H9 (cell line): Measurements from ENCODE around the gene ANKRD65. TPM values are rescaled to one million over a fixed set of nuclear protein-coding genes. Genes with fewer than 3 reads are reported as not detected.
"Not testable (repeated sequence)": the region's sequence is repeated elsewhere in the genome, so short reads cannot be mapped to it uniquely, and the experiment has no call there.

Experiments
- DNase-seq: peaks from one replicate; pipeline ENCODE4 v3.0.0-alpha.2; 2017
- H2AFZ ChIP-seq: one replicate; pipeline ENCODE4 v1.6.1; 2013; ENCODE audit warnings: mild to moderate bottlenecking, low read length, control low read depth, moderate library complexity
- H2AK5ac ChIP-seq: 2 replicates; pipeline ENCODE4 v1.6.1; 2013; ENCODE audit warnings: low read length, control low read depth, mixed read lengths; ENCODE audit not compliant: insufficient read length
- H2BK120ac ChIP-seq: one replicate; pipeline ENCODE4 v1.6.1; 2013; ENCODE audit warnings: low read depth, mild to moderate bottlenecking, low read length, control low read depth, inconsistent platforms; ENCODE audit not compliant: poor library complexity, severe bottlenecking
- H2BK12ac ChIP-seq: 2 replicates; pipeline ENCODE4 v1.6.1; 2013; ENCODE audit warnings: low read length, control low read depth, mixed read lengths, low read depth; ENCODE audit not compliant: insufficient read length
- H2BK15ac ChIP-seq: 2 replicates; pipeline ENCODE4 v1.6.1; 2013; ENCODE audit warnings: low read depth, low read length, control low read depth
- H2BK20ac ChIP-seq: one replicate; pipeline ENCODE4 v1.6.1; 2013; ENCODE audit warnings: low read depth, mild to moderate bottlenecking, low read length, control low read depth, inconsistent platforms; ENCODE audit not compliant: poor library complexity, severe bottlenecking
- H2BK5ac ChIP-seq: 2 replicates; pipeline ENCODE4 v1.6.1; 2013; ENCODE audit warnings: low read length, control low read depth, mixed read lengths; ENCODE audit not compliant: insufficient read length
- H3K14ac ChIP-seq: 2 replicates; pipeline ENCODE4 v1.6.1; 2013; ENCODE audit warnings: low read length, control low read depth; ENCODE audit not compliant: insufficient read depth
- H3K18ac ChIP-seq: 2 replicates; pipeline ENCODE4 v1.6.1; 2013; ENCODE audit warnings: low read depth, mild to moderate bottlenecking, mixed read lengths, low read length, control low read depth; ENCODE audit not compliant: insufficient read length
- H3K23ac ChIP-seq: 2 replicates; pipeline ENCODE4 v1.6.1; 2013; ENCODE audit warnings: low read length, control low read depth, mixed read lengths, low read depth; ENCODE audit not compliant: insufficient read length
- H3K23me2 ChIP-seq: 2 replicates; pipeline ENCODE4 v1.6.1; 2013; ENCODE audit warnings: low read depth, mild to moderate bottlenecking, mixed read lengths, low read length, control low read depth; ENCODE audit not compliant: insufficient read length, poor library complexity, severe bottlenecking
- H3K27ac ChIP-seq: 2 replicates; pipeline ENCODE4 v1.5.1; 2013; ENCODE audit warnings: low read length, control low read depth, mixed read lengths, low read depth; ENCODE audit not compliant: insufficient read length
- H3K27me3 ChIP-seq: 2 replicates; pipeline ENCODE4 v1.6.1; 2013; ENCODE audit warnings: low read length, control low read depth, inconsistent platforms; ENCODE audit not compliant: insufficient read depth
- H3K4ac ChIP-seq: 2 replicates; pipeline ENCODE4 v1.6.1; 2013; ENCODE audit warnings: low read depth, mild to moderate bottlenecking, control low read depth, inconsistent platforms, low read length, moderate library complexity
- H3K4me1 ChIP-seq: 2 replicates; pipeline ENCODE4 v1.6.1; 2013; ENCODE audit warnings: low read length, control low read depth, inconsistent platforms; ENCODE audit not compliant: insufficient read depth
- H3K4me2 ChIP-seq: 2 replicates; pipeline ENCODE4 v1.6.1; 2013; ENCODE audit warnings: low read length, control low read depth, mixed read lengths; ENCODE audit not compliant: insufficient read length, insufficient read depth
- H3K56ac ChIP-seq: 2 replicates; pipeline ENCODE4 v1.6.1; 2013; ENCODE audit warnings: low read depth, mild to moderate bottlenecking, mixed read lengths, low read length, control low read depth; ENCODE audit not compliant: insufficient read length
- H3K79me1 ChIP-seq: 2 replicates; pipeline ENCODE4 v1.6.1; 2013; ENCODE audit warnings: low read depth, mild to moderate bottlenecking, moderate library complexity, low read length, control low read depth, inconsistent platforms; ENCODE audit not compliant: insufficient read depth, poor library complexity, severe bottlenecking
- H3K79me2 ChIP-seq: 2 replicates; pipeline ENCODE4 v1.6.1; 2013; ENCODE audit warnings: low read length, control low read depth, inconsistent platforms; ENCODE audit not compliant: insufficient read depth
- H3K9ac ChIP-seq: 2 replicates; pipeline ENCODE4 v1.6.1; 2013; ENCODE audit warnings: low read length, control low read depth, mixed read lengths; ENCODE audit not compliant: insufficient read length; ENCODE audit errors: extremely low read depth
- H3K9me3 ChIP-seq: one replicate; pipeline ENCODE4 v1.6.1; 2013; ENCODE audit warnings: low read depth, low read length, inconsistent platforms; ENCODE audit not compliant: control insufficient read depth
- H3T11ph ChIP-seq: one replicate; pipeline ENCODE4 v1.6.1; 2013; ENCODE audit warnings: mild to moderate bottlenecking, low read length, control low read depth, inconsistent platforms
- H4K20me1 ChIP-seq: one replicate; pipeline ENCODE4 v1.6.1; 2013; ENCODE audit not compliant: control insufficient read depth, insufficient read length, insufficient read depth
- H4K5ac ChIP-seq: 2 replicates; pipeline ENCODE4 v1.6.1; 2013; ENCODE audit warnings: low read depth, mild to moderate bottlenecking, mixed read lengths, low read length, control low read depth; ENCODE audit not compliant: insufficient read length
- H4K8ac ChIP-seq: replicated peaks from 2 replicates; pipeline ENCODE4 v1.6.1; 2013; ENCODE audit warnings: low read length, control low read depth, mixed read lengths, low read depth; ENCODE audit not compliant: insufficient read length
- H4K91ac ChIP-seq: 2 replicates; pipeline ENCODE4 v1.6.1; 2013; ENCODE audit warnings: low read depth, mild to moderate bottlenecking, moderate library complexity, mixed read lengths, low read length, control low read depth; ENCODE audit not compliant: insufficient read length
- H3K27ac Mint-ChIP-seq, 3 experiments: 2 replicates in 2 of 3; 3 replicates in 1 of 3; pipeline ENCODE4 v1.8.0; 2020 to 2021; ENCODE audit warnings: mixed read lengths in 3 of 3, mild to moderate bottlenecking in 1 of 3, moderate library complexity in 1 of 3
- H3K27me3 Mint-ChIP-seq: 2 replicates; pipeline ENCODE4 v1.8.0; 2021; ENCODE audit warnings: low read depth, mild to moderate bottlenecking, moderate library complexity, mixed read lengths
- H3K36me3 Mint-ChIP-seq, 3 experiments: 2 replicates in 2 of 3; 3 replicates in 1 of 3; pipeline ENCODE4 v1.8.0; 2020 to 2021; ENCODE audit warnings: low read depth in 3 of 3, mixed read lengths in 3 of 3; ENCODE audit not compliant: insufficient read depth in 1 of 3
- H3K4me1 Mint-ChIP-seq, 2 experiments: 2 replicates each; pipeline ENCODE4 v1.8.0; 2020; ENCODE audit warnings: mixed read lengths in 2 of 2
- H3K4me3 Mint-ChIP-seq, 2 experiments: 2 replicates in 1 of 2; 3 replicates in 1 of 2; pipeline ENCODE4 v1.8.0; 2020 to 2021; ENCODE audit warnings: mild to moderate bottlenecking in 2 of 2, mixed read lengths in 2 of 2, moderate library complexity in 1 of 2
- H3K9me3 Mint-ChIP-seq, 2 experiments: 2 replicates in 1 of 2; 3 replicates in 1 of 2; pipeline ENCODE4 v1.8.0; 2020; ENCODE audit warnings: mild to moderate bottlenecking in 2 of 2, mixed read lengths in 2 of 2, moderate library complexity in 1 of 2
- WGBS: extraction: QIAGEN DNeasy Blood & Tissue Kit; methylation state at CpG from one replicate; pipeline ENCODE4 v1.1.7; 2013; ENCODE audit warnings: missing lambda C conversion rate, low lambda C conversion rate, mixed read lengths; ENCODE audit not compliant: insufficient read length; ENCODE audit errors: extremely low coverage; 5-methylcytosine and 5-hydroxymethylcytosine counted together
- total RNA-seq: library from RNA; stranded (reverse); gene quantifications from 2 replicates; pipeline ENCODE4 v1.2.1, GENCODE V29; 2021

The ANKRD65 gene
- total RNA-seq, 1 experiment from 2014 or later: 3.1 TPM

DNA sequence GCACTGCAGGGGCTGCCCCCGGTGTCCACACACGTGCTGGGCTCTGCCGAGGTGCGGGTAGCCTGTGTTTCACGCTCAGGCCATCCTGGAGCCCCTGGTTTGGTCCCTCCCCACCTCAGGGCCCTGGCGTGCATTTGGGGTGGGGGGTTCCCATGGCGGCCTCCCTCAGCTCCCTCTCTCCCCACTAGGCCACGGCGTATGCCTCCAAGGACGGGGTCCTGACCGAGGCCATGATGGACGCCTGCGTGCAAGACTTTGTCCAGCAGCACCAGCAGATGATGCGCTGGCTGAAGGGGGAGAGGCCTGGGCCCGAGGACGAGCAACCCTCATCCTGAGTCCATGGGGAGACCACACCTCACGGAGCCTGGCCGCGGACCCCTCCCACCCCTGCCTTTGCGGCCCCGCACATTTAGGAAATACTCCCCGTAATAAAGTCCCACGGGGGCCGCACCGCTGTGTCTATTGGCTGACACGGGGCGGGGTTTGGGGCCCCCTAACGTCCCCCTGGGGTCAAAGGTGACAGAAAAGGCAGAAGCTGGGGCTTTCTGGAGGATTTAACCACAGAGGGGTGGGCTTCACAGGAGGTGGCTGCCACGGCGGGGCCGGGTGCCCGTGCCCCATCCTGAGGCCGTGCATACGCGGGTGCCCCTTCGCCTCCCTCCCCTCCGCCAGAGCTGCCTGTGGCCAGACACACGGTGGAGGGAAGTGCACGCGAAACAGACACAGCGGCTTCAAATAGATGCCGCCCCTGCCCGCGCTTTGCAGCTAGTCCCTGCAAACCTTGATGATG lies 47.3 kb upstream of the ANKRD65 start:
- H3K36me3 Mint-ChIP-seq: not testable (repeated sequence)

More for the DNA sequence above, 47.3 kb upstream of the ANKRD65 start:
- not testable (repeated sequence) for H2BK12ac ChIP-seq, H3K79me1 ChIP-seq, H3K23me2 ChIP-seq, H2BK5ac ChIP-seq, H3K23ac ChIP-seq, H3K56ac ChIP-seq, H4K5ac ChIP-seq, H4K20me1 ChIP-seq, H3K4me3 Mint-ChIP-seq, H3K9ac ChIP-seq, H3K4me1 ChIP-seq, H2BK15ac ChIP-seq, DNase-seq, H3K18ac ChIP-seq, H4K8ac ChIP-seq, H3K79me2 ChIP-seq, H3K9me3 ChIP-seq, H3K27me3 Mint-ChIP-seq, H2BK20ac ChIP-seq, H3T11ph ChIP-seq, H4K91ac ChIP-seq, H3K27ac Mint-ChIP-seq, H2AFZ ChIP-seq, H3K27ac ChIP-seq, H3K14ac ChIP-seq, H2AK5ac ChIP-seq, H3K27me3 ChIP-seq, H3K9me3 Mint-ChIP-seq, H3K4me2 ChIP-seq, H2BK120ac ChIP-seq, H3K4ac ChIP-seq
- no CpG with 5 or more reads among the region's 44 CpGs for WGBS
- H3K4me1 Mint-ChIP-seq: peaks cover 13 to 14% of the 10 kb centered on the region in 2 experiments
